GM19035 (cell line): ENCODE measurements around the gene UCHL5.
"Not testable (repeated sequence)": the region's sequence is repeated elsewhere in the genome, so short reads cannot be mapped to it uniquely, and the experiment has no call there.

Experiments
- ATAC-seq: cut with Tn5 transposase; IDR thresholded peaks from one replicate; pipeline ENCODE4 v1.9.1; 2021; ENCODE audit not compliant: unreplicated experiment

Gene UCHL5

DNA sequence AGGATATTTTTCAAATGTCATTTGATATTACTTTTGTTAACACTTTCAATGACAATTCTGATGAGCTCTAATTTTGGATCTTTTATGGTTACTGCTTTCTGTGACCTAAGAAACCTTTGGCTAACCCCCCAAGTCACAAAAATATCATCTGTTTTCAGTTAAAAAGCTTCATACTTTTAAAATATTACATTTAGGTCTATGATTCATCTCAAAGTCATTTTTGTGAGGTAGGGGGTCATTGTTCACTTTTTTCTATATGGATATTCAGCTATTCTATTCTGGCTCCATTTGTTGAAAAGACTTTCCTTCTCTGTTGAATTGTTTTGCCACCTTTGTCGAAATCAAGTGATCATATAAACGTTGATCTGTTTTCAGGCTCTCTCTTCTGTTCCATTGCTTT, 44.8 kb downstream of the UCHL5 start:
- ATAC-seq = no peak

DNA sequence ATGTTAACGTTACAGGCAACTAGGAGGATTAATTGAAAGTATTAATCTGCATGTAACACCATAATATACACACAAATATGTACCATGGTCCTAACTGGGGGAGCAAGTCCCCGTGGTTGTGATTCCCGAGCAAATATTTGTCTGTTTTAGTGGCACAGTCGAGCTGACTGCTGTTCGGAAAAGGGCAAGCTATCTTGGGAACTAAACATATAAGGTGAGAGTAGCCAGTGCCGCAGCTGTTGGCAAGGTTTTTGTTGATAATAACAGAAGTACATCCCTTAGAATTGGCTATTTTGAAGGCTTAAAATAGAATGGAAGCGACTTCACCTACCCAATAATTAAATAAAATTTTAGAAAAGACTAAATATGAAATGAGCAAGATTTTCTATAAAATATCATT, 45.5 kb downstream of the UCHL5 start:
- ATAC-seq = no peak

DNA sequence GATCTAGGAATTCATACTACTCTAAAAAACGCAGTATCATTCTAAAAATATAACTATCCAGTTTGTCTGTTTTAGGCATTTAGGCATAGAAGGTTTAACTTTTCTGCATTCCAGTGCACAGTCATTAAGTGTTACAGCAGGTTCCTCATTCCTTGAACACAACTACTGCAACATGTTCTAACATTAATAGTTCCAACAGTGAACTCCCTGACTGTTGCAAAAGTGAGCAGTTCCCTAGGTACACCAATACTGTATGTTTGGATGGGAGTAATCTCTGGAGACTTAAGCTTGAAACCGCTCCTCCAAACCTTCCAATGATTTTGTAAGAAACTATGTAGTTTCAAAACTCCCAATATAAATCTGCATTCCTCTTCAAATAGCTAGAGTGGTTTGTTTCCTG, 46.2 kb downstream of the UCHL5 start:
- no peak for ATAC-seq

DNA sequence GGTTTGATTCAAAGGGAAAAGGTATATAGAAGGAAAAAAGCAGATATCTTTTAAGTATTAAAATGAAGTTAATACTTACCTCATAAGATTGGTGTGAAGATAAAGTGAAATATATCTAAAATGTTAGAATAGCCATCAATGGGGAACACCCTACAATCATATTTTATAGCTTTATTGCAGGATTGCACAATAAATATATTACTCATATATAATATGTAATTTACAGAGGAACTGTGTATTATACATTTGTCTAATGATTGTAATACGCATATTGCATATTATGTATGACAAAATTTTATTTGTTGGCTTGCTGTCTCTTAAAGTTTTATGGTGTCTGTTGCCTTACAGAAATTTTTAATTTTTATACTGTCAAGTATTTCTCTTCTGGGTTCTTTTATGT, 47.8 kb downstream of the UCHL5 start:
- ATAC-seq = no peak

DNA sequence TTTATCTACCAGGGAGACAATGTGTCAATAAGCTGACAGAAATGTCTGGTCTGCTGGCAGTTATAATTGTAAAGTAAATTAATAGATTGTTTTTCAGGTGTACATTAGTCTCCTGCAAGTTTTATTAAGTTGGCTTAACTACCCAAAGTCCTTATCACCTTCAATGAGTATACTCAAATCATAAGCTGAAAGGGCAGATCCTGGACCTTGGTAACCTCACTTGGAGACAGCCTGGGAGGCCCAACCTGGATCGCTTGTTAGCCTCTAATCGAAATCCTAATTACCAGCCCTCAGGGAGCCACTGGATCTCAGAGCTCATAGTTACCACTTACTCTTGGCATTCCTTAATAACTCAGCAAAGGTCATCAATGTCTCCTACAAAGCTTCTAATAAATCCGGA, 49.7 kb downstream of the UCHL5 start:
- ATAC-seq = no peak

DNA sequence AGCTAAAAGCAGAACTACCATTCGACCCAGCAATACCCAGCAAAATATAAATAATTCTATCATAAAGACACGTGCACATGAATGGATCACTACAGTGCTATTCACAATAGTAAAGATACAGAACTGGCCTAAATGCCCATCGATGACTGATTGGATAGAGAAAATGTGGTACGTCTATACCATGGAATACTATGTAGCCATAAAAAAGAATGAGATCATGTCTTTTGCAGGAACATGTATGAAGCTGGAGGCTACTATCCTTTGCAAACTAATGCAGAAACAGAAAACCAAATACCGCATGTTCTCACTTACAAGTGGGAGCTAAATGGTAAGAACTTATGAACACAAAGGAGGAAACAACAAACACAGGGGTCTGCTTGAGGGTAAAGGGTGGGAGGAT, 53.4 kb downstream of the UCHL5 start:
- no peak for ATAC-seq

DNA sequence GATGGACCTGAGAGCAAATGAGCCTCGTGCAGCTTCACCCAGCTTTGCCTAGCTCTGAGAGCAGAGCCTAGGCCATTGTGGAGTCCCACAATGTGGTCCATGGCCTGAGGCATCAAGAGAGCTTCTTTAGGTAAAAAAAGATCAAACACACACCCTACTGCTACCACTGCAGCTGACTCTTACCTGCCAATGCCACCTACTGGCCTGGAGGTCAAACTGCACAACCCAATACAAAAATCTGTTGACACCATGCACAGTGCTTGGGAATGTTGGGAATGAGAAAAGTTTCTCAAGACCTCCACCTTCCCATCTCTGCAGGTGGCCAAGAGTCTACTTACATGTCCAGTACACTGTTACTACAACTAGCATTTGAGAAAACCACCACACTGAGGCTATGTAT, 60.6 kb downstream of the UCHL5 start:
- ATAC-seq = no peak

DNA sequence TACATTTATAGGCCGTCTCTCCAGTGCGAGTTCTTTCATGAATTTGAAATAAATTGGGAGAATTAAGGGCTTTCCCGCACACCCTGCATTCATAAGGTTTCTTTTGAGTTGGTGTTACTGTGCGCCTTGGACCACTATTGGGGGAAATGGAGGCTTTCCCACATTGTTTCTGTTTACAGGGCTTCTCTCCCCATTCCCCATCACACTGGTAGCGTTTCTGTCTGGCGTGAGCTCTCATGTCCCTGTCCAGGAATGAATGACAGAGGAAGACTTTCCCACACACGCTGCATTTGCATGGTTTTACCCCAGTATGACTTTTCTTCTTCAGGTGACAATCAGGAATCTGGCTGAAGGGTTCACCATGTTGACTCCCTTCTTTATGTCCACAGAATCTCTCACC, 65.0 kb downstream of the UCHL5 start:
- no peak for ATAC-seq

DNA sequence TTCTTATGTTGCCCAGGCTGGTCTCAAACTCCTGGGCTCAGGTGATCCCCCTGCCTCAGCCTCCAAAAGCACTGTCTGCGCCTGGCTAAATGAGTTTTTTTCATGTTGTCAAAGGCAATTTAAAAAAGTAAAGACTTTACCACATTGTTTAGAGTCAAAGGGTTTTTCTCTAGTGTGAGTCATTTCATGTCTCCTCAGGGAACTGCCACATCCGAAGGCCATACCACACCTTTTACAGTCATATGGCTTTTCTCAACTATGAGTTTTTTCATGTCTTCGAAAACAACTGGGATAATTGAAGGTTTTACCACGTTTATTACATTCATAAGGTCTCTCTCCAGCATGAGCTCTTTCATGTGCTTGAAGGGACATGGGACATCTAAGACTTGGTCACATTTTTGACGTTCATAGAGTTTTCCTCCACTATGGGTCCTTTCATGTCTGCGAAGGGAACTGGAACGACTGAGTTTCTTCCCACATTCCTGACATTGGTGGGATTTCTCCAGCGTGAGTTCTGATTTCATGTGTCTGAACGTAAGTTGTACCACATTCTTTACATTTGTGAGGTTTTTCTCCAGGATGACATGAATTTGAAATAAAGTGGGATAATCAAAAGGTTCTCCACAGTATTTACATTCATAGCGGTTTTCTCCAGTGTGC, 65.6 kb downstream of the UCHL5 start:
- ATAC-seq = no peak

DNA sequence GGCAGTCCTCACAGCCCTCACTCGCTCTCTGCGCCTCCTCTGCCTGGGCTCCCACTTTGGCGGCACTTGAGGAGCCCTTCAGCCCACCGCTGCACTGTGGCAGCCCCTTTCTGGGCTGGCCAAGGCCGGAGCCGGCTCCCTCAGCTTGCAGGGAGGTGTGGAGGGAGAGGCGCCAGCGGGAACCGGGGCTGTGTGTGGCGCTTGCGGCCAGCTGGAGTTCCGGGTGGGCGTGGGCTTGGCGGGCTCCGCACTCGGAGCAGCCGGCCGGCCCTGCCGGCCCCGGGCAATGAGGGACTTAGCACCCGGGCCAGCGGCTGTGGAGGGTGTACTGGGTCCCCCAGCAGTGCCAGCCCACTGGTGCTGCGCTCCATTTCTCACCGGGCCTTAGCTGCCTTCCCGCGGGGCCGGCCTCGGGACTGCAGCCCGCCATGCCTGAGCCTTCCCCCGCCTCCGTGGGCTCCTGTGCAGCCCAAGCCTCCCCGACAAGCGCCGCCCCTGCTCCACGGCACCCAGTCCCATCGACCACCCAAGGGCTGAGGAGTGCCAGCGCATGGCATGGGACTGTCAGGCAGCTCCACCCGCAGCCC, 72.3 kb downstream of the UCHL5 start:
- not testable (repeated sequence) for ATAC-seq

DNA sequence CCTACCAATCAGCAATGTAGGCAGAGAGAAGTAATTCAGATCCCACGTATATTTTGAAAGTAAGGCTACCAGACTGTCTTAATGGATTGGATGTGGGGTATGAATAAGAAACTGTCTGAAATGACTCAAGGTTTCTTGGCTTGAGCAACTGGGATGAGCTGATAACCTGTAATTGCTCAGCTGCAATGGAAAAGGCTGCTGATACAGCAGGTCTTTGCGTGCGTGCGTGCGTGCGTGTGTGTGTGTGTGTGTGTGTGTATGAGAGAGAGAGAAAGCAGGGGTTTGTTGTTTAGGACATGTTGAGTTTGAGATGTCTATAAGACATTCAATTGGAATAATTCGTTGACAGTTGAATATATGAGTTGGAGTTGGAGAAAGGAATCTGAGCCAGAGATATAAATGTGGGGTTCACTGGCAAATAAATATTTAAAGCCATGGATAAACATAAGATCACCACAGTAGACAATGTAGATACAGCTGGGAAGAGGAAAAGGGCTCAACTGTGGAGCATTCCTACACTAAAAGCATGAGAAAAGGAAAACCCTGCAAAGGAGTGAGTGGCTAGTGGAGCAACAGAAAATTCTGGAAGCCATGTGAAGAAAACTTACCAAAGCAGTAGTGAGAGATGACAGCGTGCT, 72.9 kb downstream of the UCHL5 start:
- ATAC-seq = no peak

DNA sequence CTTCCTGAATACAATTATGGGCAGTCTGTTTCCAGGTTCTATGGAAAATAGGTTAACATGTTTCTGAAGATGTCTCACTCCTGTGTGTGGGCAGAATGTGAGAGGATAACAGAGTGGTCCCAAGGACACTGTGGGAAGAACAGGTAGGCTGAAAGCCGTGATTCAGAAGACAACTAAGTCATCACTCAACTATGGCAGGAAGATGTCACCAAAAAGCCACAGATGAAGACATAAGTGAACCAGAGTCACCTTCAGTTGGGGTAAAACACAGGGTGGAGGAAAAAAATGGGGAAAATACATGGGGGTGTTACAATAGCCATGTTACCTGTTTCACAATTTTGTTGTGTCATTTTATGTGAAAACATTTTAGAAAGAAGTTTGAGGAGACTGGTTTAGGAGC, 75.1 kb downstream of the UCHL5 start:
- ATAC-seq = peak; percentile 44

DNA sequence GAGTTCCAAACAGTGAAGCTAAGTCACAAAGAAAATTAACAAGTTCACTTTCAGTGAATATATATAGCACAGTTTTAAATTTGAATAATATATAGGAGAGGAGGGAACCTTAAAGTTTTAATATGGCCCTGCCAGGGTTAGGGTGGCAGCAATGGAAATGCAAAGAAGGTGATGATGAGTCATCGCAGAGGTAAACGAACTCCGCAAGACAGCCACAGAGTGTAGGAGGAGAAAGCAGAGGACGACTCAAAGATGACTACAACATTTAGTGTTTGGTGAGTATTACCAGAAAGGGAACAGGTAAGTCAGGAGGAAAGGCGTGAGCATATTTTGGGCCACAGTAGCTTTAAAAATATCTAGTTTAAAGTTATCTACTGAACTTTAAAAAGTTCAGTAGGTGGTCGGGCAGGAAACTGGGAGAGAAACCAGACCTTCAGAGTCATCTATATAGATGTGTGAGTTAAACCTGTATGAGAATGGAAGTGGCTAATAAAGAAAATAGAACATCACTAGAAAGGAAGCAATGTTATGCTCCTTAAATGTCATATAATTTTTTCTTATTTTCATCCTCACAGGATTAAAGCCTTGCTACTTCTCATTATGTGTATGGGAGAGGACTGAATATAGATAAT, 75.7 kb downstream of the UCHL5 start:
- peak; percentile 90 for ATAC-seq

DNA sequence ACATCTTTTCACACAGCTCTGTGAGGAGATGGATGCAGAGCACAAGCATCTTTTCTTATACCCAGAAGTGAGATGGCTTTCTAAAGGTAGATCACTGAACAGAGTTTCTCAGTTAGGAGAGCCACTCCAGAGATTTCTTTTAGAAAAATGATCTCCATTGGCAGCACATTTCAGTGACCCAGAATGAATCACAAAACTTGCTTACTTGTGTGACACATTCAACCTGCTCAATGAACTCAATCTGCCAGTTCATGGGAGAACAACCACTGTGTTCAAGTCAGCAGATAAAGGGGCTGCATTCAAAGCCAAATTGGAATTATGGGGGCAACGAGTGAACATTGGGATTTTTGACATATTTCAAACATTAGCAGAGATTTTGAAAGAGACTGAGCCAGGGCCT, 78.3 kb downstream of the UCHL5 start:
- no peak for ATAC-seq

DNA sequence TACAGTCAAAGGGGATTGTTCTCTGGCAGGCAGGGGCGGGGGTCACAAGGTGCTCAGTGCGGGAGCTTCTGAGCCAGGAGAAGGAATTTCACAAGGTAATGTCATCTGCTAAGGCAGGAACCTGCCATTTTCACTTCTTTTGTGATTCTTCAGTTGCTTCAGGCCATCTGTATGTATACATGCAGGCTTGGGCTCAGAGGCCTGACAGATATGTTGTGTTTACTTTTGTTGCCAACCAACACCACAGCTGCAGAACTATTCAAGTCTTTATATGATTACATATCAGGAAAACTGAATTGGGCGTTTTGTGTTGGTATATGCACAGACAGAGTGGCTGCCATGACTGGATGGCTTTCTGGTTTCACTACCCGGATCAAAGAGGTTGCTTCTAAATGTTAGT, 78.8 kb downstream of the UCHL5 start:
- ATAC-seq = not testable (repeated sequence)

DNA sequence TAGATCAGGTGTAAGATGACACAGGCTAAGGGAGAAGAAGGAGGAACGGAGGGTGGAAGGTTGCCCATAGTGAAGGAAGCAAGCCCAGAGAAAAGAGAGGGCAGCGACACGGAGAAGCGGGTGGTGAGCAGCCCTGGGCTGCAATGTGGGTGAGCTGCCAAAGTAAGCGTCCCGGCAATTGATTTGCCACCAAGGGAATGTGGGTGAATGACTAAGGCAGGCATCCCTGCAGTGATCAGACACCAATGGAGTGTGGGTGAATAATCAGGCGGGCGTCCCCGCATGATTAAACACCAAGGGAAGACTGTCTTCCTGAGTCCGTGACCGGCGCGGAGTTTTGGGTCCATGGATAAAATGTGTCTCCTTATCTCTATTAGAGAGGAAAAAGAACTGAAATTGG, 79.6 kb downstream of the UCHL5 start:
- no peak for ATAC-seq

DNA sequence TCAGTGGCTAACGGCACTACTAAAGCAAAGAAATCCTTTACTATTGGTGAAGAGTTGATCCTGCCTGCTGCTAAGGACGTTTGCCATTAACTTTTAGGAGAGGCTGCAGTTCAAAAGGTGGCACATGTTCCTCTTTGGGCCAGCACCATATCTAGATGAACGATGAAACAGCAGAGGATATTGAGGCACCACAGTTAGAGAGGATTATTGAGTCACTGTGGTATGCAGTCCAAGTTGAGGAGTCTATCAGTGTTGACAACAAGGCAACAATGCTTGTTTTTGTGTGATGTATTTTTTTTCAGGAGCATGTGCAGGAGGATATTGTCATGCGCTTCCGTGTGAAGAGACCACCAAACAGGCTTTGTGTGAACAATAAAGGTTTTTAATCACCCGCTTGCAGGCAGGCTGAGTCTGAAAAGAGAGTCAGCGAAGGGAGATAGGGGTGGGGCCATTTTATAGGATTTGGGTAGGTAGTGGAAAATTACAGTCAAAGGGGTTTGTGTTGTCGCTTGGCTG, 80.9 kb downstream of the UCHL5 start:
- ATAC-seq = no peak

DNA sequence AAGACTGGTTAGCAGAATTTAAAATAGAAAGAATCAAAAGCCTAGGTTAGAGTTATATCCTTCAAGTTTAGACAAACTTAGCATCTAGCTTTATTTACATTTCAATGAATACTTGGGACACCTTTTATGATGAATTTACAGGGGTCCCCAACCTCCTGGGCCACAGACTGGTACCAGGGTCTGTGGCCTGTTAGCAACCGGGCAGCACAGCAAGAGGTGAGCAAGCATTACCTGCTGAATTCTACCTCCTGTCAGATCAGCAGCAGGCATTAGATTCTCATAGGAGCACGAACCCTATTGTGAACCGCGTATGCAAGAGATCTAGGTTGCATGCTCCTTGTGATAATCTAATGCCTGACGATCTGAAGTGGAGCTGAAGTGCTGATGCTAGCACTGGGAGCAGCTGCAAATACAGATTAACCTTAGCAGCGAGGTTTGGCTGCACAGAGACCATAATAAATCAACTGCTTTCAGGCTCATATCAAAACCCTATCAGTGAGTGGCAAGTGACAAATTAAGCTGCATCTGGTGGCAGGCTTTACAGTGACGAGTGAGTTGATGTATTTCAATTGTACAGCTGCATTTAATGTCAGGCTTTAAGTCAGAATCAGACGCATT, 82.0 kb downstream of the UCHL5 start:
- no peak for ATAC-seq

DNA sequence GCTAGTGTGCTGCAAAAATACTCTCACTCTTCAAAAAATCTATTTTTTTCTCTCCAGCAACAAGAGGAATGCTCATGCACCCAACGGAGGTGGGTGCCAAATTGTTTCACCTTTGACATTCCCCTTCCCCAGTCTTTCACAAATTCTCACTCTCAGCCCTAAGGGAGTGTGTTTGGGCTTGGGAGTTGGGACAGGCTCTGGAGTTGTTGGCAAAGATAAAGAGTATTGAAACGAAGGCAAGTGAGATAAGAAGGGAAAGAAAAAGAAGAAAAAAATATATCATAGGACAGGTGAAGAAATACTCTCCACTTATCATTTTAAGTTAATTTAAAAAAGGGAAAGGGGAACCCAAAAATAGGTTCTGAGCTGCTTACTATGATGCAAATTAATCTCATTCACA, 82.6 kb downstream of the UCHL5 start:
- ATAC-seq = no peak

DNA sequence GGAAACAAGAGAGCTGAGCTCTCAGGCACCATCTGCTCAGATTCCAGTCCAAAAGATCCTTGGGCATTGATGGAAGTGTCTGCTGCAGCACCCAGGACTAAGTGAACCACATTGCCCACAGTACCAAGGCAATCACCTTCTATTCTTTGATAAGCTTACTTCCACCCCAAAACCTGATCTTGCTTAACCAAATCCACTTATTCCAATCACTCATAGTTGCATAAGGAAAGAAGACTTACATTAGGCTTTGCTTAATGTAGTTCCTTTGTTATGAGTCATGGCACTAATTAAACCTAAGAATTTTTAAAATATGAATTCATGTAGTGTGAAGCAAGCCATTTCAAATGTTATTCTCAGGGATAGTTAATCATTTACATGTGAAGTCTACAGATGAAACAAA, 84.5 kb downstream of the UCHL5 start:
- ATAC-seq = no peak

DNA sequence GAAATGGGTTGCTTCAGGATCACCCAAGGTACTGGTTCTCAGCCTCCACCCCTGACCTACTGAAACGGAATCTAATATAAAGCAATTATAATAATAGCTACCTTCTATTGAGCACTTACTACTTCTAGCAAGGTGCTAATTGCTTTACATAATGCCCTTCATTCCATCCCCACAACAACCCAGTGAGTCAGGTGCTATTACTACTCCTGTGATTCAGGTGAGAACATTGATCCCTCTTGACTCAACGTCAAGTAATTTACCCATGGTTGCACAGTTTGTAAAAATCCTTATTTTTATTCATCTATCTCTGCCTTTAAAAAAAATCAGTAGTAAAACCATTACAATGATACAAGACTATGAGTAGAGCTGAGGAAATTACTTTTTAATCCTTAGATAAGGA, 85.2 kb downstream of the UCHL5 start:
- no peak for ATAC-seq

DNA sequence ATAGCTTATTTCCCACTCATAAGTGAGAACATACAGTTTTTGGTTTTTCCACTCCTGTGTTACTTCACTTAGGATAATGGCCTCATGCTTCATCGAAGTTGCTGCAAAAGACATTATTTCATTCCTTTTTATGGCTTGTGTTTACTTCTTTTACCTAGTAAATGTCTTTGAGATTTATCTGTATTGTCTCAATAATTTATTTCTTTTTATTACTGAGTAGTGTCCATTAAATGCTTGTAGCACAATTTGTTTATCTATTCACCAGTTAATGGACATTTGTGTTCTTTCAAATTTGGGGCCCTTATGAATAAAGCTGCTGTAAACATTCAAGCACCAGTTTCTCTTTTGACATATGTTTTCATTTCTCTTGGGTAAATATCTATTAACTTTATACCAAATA, 86.0 kb downstream of the UCHL5 start:
- no peak for ATAC-seq
